ENCODE data around the gene PACS2.

DNA sequence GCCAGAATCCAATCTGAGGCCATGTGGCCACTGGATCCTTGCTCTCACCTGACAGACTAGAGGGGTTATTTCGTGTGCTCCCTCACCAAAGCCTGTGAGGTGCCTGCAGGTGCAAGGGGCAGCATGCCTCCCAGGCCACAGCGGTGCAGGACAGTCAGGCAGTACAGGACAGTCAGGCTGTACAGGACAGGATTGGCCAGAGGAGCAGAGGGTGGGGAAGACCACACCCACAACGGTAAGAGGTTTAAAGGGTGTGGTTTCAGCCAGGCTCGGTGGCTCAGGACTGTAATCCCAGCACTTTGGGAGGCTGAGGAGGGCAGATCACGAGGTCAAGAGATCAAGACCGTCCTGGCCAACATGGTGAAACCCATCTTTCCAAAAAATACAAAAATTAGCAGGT is 10.6 kb upstream of the PACS2 start:
- TF ChIP-seq, protein P1, sequence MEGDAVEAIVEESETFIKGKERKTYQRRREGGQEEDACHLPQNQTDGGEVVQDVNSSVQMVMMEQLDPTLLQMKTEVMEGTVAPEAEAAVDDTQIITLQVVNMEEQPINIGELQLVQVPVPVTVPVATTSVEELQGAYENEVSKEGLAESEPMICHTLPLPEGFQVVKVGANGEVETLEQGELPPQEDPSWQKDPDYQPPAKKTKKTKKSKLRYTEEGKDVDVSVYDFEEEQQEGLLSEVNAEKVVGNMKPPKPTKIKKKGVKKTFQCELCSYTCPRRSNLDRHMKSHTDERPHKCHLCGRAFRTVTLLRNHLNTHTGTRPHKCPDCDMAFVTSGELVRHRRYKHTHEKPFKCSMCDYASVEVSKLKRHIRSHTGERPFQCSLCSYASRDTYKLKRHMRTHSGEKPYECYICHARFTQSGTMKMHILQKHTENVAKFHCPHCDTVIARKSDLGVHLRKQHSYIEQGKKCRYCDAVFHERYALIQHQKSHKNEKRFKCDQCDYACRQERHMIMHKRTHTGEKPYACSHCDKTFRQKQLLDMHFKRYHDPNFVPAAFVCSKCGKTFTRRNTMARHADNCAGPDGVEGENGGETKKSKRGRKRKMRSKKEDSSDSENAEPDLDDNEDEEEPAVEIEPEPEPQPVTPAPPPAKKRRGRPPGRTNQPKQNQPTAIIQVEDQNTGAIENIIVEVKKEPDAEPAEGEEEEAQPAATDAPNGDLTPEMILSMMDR (IDR thresholded peaks at IDR 0.05) = no peak
- TF ChIP-seq POLR2A (IDR thresholded peaks at IDR 0.05; ENCODE audit: low read depth) = no peak

All from esophagus muscularis mucosa (tissue), 3 donors.